Measurements from ENCODE around the gene RPL21.

DNA sequence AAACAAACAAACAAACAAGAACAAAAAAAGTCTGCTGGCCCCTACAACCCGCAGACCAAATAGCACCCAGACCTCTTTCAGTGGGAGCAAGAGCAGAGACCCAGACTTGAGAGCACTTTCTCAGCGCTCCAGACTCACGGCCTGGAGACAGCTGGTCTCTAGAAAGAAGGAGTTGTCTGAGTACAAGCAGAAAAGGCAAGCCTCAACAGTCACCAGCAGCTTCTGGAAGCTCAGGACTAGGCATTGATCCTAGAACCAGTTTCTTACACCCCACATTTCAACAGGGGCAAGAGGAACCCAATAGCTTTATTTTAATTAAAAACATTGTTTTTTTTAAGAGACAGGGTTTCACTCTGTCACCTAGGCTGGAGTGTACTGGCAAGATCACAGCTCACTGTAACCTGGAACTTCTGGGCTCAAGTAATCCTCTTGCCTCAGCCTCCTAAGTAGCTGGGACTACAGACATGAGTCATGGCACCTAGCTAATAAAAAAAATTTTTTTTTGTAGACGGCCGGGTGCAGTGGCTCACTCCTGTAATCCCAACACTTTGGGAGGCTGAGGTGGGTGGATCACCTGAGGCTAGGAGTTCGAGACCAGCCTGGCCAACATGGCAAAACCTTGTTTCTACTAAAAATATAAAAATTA, 49.7 kb downstream of the RPL21 start:
- TF ChIP-seq GATA2 (IDR thresholded peaks at IDR 0.05; ENCODE audit: low read depth, low read length) (no peak), GATA3 (IDR thresholded peaks at IDR 0.05; ENCODE audit: low read depth, low read length) (no peak)

Data from SH-SY5Y (cell line).